HuH-7 (cell line): Measurements from ENCODE around the gene CEACAM21.

Experiments
- DNase-seq: peaks from one replicate; pipeline ENCODE4 v3.0.0; 2011; ENCODE audit warnings: low spot score

The CEACAM21 gene

GRCh38 chr19:41575998-41576397, at the start of gene CEACAM21:
Gene CEACAM21 (plus strand): TSS chr19:41576166. CDS start chr19:41576275, 109 bp downstream.
- DNase-seq: no peak

- DNase-seq: no peak
These were observed 48.9 kb upstream of the CEACAM21 start for GRCh38 chr19:41527089-41527488.

DNA sequence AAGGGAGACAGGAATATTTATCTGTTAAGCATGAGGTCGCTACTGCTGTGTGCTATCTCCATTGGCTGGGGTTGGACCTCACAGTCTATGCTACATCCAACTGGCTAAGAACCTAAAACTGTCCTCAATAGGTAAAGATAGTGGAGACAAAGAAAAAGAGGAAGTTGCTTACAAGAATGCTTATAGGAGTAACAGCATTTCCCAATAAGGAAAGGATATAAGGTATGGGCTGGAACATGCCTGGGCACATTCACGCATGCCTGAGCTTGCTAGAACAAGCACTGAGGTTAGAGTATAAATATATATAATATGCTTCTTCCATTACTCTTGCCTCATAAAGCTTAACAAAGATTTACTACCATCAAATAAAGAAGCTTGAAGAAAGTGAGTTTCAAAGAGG, 47.9 kb upstream of the CEACAM21 start:
- no peak for DNase-seq

DNA sequence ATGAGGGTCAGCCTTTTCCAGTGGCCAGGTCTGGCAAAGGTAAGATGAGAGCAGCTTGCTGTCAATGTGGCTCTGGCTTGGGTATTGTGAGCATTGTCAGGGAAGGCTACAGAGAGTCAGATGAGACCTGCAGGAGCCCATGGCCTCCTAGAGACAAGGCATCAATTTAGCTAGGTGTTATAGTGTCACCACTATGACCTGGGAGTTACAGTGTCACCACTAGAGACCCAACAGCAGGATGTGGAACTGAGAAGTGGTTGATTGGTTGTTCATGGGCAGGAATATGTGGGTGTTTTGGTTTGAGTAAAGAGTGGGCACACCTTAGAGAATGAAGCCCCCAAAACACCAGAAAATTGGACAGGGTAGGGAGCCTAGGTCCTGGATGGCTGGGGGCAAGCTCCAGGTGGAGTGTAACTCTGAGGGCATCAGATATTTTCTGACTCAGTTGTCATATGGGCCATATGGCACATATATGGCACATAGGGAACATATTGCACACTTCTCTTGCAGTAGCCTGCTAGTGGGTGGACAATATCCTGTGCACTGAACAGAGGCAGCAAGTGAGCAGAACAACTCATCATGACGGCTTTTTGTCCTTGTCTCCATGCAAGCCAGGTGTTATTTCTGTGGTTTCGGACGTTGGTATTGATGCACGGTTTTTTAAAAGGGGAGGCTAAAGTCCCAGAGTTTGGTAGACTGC, 46.3 kb upstream of the CEACAM21 start:
- DNase-seq: no peak

DNA sequence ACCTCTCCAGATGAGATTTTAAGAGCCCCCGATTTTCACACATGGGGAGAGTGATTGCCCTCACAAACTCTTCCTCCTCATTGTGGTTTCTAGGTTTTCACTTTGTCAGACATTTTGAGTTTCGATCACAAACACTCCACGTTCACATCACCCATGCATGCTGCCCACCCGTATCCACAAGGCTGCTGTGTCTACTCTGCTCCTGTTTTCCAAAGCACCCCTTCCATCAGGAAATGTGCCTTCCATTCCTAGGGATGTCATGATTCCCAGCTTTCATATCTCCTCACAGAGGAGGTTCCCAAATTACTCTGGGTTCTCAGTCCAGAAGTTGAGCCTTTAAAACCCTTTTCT, 45.8 kb upstream of the CEACAM21 start:
- no peak for DNase-seq

GRCh38 chr19:41530761-41531301, 45.1 kb upstream of the CEACAM21 start:
- DNase-seq: no peak

GRCh38 chr19:41531438-41532311, 44.3 kb upstream of the CEACAM21 start:
- DNase-seq: no peak

GRCh38 chr19:41532526-41532925, 43.4 kb upstream of the CEACAM21 start:
- no peak for DNase-seq

- no peak for DNase-seq
These were observed 42.2 kb upstream of the CEACAM21 start for GRCh38 chr19:41533671-41534215.

GRCh38 chr19:41535029-41535622, 40.8 kb upstream of the CEACAM21 start:
- no peak for DNase-seq

DNA sequence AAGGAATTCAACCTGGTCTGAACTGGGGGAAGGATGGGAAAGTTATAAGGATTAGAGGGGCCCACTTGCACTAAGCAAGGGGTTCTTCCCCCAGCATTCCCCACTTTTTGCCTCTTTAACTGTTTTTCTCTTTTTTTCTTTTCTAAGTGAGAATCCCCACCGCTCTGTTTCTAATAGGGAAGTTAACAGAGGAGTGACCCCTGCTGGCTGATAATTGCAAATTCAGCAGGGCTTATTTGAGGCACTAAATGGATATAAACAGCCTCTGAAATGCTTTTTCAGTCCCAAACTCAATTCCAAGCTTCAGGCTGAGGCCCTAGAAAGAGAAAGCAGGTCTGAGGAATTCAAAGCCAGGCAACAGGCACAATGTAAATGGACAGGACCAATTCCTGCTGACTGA, 38.2 kb upstream of the CEACAM21 start:
- DNase-seq: no peak

DNA sequence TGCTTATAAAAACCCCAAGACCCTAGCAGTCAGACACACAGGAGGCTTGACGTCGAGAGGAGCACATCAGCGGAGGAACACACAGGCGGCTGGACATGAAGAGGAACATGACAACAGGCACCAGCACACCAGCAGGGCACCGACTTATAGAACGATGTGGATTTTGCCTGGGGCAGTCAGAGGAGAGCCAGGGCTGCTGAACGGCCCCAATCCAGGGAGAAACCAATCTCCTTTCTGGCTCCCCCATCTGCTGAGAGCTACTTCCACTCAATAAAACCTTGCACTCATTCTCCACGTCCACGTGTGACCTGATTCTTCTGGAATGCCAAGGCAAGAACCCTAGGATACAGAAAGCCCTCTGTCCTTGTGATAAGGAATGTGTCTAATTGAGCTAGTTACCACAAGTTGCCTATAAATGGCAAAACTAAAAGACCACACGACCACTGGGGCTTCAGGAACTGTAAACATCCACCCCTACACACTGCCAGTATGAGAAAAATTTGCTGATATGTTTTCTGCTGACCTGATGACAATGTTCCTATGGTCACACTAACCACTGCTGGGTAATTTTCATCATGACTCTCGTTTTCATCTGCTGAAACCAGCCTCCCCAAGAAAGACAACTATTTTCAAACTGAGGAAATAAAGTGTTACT, 35.8 kb upstream of the CEACAM21 start:
- DNase-seq: no peak

DNA sequence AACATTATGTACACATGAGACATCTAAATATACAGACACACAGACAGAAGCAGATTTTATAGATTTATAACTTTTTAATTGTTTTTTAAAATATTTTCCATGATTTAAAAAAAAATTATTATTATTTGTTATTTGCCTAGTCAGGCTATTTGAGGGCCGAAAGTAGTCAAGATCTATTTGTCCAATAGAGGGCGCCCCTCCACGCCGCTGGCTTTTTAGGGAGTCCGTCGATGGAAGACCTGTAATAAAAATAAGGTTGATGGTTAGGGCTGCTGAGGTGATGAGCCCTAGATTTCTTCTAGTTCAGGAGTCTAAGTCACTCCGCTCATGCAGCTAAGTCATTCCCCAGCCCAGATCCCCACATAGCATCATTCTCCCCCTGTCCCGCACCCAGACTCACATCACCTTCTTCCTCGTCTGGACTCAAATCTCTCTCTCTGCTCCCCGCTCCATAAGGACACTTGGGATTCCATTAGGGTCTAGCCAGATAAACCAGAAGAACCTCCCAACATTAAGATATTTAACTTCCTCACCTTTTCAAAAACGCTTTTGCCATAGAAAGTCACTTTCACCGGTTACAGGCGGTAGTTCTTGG, 33.9 kb upstream of the CEACAM21 start:
- DNase-seq: peak; percentile 26

GRCh38 chr19:41542622-41543021, 33.3 kb upstream of the CEACAM21 start:
- no peak for DNase-seq

- DNase-seq: no peak
These were observed 32.4 kb upstream of the CEACAM21 start for GRCh38 chr19:41543582-41543981.

DNA sequence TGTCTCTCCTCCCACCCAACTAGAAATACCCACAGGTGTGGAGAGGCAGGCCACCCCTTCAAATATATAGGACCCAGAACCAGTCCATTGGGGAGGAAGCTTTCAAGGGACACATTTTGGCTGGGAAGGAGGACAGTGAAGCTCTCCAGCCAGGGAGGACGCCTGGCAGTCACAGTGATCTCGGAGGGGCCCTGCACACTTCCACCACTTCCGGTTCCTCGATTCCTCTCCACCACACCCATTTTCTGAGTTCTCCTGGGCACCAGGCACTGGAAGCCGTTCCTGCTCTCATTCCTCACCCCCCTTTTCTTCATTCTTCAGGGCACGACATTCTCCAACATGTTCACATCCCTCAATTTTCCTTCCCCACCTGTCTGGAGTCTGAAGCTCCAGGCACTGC, 30.4 kb upstream of the CEACAM21 start:
- DNase-seq: no peak

GRCh38 chr19:41546386-41546789, 29.6 kb upstream of the CEACAM21 start:
- DNase-seq: no peak

GRCh38 chr19:41546961-41547360, 29.0 kb upstream of the CEACAM21 start:
- DNase-seq: no peak

GRCh38 chr19:41547569-41547968, 28.4 kb upstream of the CEACAM21 start:
- no peak for DNase-seq

- no peak for DNase-seq
These were observed 27.9 kb upstream of the CEACAM21 start for GRCh38 chr19:41548047-41548446.

DNA sequence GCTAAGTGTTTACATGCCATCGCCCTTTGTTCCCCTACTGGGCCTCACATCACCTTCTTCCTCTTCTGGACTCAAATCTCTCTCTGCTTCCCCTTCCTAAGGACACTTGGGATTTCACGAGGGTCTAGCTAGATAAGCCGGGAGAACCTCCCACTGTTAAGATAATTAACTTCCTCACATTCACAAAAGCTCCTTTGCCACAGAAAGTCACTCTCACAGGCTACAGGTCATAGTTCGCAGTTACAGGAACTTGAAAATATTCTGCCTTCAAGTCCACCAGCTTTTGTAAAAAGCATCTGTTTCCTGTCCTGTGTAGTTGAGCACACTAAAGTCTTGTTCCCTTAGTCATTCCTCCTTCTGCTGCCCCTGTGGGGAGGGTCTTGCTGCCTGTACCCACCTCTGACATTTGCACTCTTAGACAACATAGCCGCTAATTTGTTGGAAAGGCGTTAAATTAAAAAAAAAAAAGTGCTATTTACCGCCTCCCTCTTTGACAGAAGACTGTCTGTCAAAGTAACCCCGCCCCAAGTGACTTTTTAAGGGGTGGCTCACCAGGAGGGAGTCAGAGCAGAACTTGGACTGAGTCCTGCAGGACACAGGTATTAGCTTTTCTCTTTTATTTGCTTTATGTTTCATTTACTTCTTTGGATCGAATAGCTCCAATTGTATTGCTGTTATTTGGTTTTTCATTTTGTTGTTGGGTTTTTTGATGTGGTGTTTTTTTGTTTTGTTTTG, 26.8 kb upstream of the CEACAM21 start:
- DNase-seq: no peak
